ENCODE data around the gene AGAP1.

AGAP1 gene

DNA sequence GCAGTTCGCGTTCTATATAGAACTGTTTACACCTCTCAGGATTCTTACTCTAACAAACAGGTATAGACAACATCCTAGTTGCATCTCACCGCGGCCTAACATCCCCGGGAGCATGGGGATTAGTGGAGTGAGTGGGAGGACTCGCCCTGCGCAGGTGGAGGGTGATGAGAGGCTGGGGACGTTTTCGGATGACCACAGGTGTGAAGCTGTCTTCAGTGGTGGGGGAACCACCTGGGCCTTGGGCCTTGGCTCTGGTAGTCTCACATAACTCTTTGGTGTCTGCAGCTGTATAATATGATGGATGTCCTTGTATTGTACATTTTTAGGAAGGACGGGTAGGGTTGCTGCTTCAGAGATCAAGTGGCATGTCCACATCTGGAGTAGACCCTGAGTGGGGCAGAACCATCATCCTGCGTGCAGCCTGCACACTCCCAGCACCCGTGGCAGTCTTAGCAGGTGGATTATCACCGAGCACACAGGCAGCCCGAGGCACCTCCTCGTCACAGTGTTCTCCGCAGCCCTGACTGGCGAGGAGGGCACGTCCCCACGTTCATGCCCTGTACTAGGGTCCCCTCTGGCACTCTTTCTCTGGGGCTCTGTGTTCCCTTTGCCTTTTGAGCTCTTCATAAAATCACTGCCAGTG, 56.0 kb downstream of the AGAP1 start:
- DNase-seq (ENCODE audit: low read depth, low spot score): no peak

DNA sequence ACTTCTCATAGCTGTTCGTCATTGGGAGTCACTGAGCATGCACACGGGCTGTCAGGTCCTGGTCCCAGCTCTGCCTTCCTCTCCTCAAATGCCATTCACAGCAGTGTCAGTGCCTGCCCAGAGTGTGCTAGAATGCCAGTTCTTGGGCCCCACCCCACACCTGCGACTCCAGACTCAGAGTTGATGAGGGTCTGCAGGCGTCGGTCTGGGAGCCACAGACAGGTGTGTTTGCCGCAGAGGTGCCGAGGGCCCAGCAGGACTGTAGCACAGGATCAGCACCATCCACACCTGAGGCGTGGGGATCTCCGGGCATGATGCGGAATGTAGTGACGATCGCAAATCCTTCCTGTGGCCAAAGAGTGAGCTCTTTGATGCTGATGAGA, 56.5 kb downstream of the AGAP1 start:
- no peak for DNase-seq (ENCODE audit: low read depth, low spot score)

DNA sequence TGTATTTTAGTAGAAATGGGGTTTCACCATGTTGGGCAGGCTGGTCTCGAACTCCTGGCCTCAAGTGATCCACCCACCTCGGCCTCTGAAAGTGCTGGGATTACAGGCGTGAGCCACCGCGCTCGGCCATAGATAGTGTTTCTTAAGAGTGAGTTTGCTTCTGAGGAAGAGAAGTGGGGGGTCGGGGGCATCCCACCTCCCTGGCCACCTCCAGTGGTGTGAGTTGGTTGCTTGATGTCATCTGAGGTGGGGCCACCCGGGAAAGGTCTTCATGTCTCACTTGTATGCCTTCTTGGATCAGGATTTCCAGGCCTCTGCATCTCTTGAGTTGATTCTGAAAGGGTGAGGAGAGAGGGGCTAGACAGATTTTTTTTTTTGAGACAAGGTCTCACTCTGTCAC, 57.1 kb downstream of the AGAP1 start:
- DNase-seq (ENCODE audit: low read depth, low spot score): no peak

DNA sequence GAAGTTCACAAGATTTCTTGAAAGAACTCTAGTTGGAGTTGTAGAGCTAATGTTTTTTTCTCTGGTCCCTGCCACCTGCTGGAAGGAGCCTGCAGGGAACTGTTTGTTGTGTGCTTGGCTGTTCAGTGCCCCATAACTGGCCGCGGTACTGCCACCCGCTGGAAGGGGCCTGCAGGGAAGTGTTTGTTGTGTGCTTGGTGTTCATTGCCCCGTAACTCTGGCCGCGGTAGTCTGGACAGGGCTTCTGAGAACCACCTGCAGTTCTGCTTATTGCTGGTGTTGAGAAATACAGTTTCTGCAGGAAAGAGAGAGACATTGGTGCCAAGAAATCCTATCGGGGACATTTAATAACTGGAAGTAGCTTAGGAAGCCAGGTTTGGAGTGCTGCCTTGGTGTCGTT, 58.1 kb downstream of the AGAP1 start:
- DNase-seq (ENCODE audit: low read depth, low spot score): peak; percentile 38

DNA sequence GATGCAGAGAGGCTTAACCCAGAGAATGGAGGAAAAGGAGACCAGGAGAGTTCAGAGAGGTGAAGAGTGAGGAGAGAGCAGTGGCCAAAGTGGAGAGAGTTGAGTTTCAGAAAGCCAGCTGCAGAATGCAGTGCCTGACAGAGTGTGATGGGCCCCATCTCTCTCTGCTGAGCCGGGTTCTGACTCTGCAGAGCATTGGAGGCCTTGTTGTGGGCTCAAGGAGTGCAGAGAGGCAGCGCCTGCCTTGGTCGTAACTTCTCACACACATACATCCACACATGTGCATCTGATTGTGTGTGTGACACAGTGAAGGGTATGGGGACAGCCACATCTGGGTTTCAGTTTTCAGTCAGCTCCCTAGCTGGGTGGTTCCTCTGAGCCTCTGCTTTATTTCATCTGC, 58.8 kb downstream of the AGAP1 start:
- no peak for DNase-seq (ENCODE audit: low read depth, low spot score)

DNA sequence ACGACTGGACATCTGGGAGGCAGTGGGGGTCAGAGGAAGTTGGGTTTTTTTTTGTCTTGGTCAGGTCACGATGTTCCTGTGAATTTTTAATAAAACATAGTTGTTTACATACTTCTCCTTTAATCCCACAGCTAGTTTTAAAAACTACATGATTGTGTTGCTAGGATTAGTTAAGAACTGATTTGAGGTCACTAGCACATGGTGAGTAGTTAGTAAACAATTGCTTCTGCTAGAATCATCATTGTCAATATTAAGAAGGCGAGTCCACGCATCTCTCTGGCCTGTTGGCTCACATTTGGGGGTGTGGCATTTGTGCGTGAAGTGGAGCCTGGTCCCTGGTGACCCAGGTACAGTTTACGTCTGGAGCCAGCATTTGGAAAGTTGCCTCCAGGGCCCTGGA, 59.4 kb downstream of the AGAP1 start:
- no peak for DNase-seq (ENCODE audit: low read depth, low spot score)

DNA sequence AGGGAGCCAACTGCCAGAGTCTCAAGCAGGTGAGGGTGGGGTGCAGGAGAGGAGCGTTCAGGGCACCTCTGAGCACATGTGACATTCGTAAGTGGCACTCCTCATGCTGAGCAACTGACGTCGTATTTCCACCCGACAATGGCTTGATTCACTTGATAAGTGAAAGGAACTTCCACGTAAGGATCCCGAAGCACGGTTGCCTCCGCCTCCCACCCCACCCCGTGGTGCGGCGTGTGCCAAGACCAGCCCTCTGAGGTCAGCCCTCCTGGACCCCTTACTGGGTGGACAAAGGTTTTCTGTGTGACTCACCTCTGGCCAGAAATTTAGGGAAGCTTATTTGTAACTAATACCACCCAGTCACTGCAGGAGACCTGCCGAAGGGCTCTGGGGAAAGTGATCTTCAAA, 59.9 kb downstream of the AGAP1 start:
- DNase-seq (ENCODE audit: low read depth, low spot score): no peak

DNA sequence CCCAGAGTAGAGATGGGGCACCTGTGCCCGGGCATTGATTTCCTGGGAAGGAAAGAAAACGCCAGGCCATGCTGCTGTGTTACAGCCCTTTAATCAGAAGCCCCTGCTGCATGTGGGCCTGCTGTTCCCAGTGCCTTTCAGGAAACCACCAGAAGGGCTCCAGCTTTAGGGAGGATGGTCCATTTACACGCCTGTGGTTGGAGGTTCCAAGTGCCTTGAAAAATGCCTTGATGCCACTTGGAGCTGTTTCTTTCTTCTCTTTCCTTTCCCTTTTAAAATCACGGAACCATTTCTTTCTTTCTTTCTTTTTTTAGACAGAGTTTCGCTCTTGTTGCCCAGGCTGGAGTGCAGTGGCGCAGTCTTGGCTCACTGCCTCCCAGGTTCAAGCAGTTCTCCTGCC, 60.5 kb downstream of the AGAP1 start:
- no peak for DNase-seq (ENCODE audit: low read depth, low spot score)

DNA sequence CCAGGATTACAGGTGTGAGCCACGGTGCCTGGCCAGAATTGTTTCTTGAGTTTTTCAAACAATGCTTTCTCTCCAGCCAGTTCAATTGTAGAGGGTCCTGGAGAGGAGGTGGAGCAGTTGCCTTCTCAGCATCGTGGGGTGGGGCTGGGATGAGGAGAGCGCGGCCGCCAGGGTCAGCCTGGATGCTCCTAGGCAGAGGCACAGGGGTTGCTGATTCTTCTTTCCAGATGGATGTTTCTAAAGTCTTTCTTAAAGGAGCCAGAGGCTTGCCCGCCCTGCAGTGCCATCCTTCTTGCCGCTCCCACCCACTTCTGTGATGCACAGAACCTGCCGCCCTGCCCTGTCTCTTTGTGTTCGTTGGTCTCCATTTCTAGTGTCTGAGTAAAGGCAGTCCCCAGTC, 61.1 kb downstream of the AGAP1 start:
- DNase-seq (ENCODE audit: low read depth, low spot score): no peak

DNA sequence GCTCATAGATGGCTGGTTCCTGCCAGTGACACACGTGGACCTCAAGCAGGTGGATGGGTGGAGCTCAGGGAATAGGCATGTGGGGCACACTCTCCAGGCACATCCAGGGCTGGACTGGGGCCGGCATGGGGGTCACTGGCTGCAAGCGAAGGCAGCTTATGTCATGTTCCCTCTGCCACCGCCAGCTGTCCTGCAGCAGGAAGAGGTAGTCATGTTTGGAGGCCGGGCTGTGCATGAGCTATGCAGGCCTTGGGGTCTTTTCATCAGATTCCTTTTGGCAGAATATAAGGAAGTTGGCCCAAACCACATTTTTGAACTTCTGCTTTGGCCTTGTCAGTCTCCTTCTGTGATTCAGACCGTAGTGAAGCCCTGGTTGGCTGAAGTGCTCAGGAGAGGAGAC, 61.5 kb downstream of the AGAP1 start:
- DNase-seq (ENCODE audit: low read depth, low spot score): no peak

DNA sequence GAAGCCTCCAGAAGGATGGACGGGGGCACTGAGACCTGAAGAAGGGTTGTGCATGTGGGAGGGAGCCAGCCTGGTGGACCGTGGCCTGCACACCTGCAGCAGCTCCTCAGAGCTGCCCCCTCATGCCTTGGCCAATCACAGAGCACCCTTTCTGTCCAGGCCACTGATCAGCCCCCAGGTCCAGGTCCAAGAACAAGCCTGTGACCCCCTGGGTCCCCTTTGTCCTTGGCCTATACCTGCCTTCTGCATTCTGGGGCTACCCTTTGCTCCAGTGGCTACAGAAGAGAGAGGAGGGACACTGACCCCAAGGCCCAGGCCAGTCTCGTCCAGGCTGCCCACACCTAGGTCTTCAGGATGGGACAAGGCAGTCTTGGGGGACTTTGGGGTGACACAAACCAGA, 62.2 kb downstream of the AGAP1 start:
- no peak for DNase-seq (ENCODE audit: low read depth, low spot score)

DNA sequence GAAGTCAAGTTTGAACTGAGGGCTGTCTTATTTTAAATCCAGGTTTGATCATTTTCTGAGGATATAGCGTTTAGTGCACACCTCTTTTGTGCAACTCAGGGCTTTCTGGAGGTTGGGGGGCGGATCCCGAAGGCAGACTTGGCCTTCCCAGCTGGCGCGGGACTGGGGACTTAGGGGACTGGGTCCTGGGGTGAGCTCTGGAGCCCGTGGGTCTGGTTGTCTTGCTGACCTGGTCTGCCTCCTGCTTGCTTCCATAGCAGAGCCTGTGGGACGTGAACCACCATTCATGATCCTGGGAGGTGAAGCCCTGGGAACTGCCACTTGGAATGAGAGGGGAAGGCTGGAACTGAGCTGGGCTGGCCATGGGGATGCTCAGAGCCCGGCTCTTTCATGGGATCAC, 63.1 kb downstream of the AGAP1 start:
- DNase-seq (ENCODE audit: low read depth, low spot score): no peak

DNA sequence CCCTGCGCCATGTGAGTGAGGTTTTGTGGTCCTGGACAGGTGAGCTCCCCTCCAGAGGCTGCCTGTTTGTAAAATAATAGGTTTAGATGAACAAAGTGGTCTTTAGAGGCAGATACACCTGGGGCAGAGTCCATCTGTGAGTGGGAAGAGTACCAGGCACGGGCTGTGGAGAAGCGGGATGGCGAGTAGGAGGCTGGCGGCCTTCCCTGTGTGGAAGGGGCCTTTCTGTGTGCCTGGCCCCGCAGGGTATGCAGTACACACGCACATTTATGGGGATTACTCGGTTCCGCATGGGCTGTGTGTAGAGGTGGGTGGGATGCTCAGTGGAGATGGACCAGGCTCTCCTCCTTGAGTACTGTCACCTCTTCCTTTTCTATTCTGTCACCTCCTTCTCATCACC, 64.1 kb downstream of the AGAP1 start:
- no peak for DNase-seq (ENCODE audit: low read depth, low spot score)

DNA sequence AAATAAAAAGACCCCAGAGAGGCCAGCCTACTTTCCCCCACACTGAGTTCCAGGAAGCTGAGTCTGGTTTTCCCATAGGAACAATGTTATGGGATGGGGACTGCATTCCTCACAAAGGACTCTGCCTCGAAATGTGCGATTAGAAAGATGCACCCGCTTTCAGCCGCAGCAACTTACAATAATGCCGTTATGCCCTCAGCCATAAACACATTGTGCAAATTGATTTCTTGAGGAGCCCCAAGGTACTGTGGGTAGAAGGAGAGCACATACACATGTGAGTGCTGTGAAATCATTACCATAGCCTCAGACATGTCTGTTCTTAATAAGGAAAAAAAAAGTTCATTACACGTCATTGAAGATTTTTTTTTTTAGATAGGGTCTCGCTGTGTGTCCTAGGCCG, 64.7 kb downstream of the AGAP1 start:
- no peak for DNase-seq (ENCODE audit: low read depth, low spot score)

DNA sequence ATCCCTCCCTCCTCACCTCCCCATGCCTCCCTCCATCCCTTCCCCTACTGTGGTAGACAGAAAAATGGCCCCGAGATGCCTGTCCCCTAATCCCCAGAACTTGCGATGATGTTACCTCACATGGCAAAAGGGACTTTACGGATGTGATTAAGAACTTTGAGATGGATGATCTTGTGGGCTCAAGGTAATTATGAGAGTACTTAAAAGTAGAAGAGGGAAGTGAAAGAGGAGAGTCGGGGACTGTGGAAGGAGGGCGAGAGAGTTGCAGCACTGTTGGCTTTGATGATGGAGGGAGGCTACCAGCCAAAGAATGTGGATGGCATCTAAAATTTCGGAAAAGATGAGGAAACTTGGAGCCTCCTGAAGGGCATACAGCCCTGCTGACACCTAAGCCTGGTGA, 66.5 kb downstream of the AGAP1 start:
- no peak for DNase-seq (ENCODE audit: low read depth, low spot score)

DNA sequence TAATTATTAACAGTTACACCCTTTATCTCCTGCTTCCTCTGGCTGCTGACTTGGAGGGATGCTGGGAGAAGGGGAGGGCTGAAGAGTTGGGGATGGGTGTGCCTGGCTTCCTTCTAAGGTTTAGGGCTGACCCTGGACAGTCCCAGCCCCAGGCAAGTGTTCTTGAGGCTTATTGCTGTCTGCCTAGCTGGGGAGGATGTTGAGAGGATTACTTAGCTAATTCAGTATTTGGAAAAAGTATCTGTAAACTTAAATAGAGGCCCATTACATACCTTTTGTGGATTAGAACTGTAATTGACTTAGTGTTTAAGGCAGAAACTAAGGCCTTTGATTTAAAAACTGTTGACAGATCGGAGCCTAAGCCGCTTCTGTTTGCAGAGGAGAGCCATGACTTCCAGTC, 67.6 kb downstream of the AGAP1 start:
- no peak for DNase-seq (ENCODE audit: low read depth, low spot score)

DNA sequence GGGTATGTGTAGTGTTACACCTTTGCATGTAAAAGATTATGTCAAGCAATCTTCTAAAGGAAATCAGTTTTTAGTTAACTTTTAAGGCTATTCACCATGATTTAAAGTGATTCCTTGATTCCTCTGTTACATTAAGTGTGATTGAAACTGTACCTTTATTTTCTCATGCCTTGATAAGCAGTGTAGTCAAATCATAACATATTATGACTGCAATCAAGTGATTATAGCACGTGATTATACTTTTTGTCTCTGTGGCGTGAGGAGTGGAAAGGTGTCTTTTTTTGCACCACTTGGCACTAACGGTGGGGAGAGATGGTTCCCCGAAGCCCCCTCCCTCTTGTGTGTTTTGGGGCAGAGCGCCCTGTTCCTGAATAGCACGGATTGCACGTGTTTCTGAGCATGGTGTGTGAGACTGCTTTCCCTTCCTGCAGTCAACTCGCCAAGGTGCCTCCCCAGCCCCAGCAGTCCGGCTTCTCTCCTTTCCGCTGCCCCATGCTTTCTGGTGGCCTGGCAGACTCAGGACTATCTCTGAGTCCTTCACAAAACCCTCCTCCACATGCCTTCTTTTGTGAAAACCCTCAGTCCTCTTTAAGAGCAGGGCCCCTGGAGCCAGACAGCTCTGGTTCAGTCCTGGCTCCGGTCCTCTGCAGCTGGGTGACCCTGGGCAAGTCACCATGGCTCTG, 68.4 kb downstream of the AGAP1 start:
- DNase-seq (ENCODE audit: low read depth, low spot score): no peak

DNA sequence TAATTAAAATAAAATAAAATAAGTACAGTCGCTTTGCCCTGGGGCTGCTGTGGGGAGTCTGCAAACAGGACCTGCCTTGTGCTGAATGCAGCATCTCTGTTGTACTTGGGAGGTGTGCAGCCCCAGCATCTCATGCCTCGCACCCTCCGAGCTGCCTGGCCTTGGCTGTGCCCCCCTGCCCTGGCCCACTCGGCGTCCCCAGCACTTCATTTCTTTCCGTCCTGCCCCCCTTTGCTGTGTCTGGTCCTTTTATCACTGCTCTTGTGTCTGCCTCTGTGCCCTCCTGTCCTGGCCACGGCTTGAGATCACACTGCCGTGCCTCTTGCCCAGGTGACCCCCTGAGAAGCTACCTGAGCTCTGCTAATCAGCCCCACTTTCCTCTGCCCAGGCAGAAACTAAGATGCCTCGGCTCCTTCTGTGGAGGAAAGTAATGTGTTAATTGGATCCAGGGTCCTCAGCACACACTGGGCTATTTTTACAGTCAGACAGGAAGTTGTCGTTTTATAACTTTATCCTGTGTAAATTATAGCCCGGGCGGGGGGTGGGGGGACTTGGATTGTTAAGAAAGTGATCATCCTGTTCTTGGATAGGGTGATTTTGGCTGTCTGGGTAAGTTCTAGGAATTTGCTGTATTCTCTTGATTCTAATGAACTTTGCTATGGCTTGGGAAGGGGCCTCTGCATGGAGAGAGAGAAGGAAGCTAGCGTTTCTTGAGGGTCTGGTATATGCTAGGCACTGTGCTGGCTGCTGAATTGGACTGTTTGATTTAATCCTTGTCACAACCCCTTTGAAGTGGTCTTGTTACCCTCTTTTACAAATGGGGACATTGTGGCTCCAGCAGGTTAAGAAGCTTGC, 69.4 kb downstream of the AGAP1 start:
- DNase-seq (ENCODE audit: low read depth, low spot score): no peak

DNA sequence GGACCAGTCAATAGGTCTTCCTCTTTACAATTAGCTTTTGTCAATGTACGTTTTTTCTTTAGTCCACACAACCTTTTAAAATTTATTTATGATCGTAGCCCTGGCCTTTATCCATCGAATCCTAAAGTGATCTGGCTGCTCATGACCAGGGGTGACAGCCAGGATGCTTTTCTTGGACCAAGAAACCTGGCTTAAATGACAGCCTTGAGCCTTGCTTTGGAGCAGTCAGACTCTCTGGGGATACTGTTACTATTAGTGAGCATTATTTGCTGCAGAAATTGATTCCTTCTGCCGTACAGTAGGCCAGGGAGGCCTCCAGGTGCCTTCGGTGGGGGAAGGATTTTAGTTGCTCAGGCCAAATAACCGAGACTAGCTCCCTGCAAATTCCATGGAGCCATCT, 70.2 kb downstream of the AGAP1 start:
- DNase-seq (ENCODE audit: low read depth, low spot score): no peak

DNA sequence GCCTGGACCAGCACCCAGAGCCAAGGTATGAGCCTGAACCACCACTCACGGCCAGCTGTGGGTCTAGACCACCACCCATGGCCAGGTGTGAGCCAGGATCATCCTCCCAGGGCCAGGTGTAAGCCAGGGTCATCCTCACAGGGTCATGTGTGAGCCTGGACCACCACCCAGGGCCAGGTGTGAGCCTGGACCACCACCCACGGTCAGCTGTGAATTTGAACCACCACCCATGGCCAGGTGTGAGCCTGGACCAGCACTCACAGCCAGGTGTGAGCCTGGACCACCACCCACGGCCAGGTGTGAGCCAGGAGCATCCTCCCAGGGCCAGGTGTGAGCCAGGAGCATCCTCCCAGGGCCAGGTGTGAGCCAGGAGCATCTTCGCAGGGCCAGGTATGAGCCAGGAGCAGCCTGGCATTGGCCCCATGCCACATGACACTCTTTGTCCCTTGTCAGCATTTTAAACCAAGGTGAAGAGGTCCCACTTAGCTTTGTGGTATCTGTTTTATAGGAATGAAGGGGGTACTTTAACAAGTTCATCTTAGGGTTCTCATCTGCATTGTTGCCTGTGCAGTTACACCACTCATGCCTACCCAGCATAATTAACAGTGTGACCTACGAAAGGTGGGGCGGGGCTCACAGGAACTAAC, 71.2 kb downstream of the AGAP1 start:
- DNase-seq (ENCODE audit: low read depth, low spot score): no peak

DNA sequence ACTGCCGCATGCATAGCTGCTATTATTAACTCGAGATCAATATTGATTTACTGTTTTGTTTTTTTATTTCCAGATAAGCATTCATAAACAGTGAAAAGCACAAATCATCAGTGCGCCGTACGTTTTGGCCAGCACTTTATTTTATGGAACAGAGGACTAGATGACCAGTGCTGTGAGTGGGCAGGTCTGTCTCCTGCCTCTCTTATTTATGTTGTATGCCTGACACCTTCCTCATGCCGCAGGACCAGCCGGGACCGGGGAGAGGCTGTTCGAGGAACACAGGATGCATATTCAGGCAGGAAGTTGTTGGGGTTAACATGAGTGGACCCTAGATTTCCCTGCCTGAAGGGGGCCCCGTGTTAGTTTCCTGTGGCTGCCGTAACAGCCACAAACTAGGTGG, 72.6 kb downstream of the AGAP1 start:
- no peak for DNase-seq (ENCODE audit: low read depth, low spot score)

DNA sequence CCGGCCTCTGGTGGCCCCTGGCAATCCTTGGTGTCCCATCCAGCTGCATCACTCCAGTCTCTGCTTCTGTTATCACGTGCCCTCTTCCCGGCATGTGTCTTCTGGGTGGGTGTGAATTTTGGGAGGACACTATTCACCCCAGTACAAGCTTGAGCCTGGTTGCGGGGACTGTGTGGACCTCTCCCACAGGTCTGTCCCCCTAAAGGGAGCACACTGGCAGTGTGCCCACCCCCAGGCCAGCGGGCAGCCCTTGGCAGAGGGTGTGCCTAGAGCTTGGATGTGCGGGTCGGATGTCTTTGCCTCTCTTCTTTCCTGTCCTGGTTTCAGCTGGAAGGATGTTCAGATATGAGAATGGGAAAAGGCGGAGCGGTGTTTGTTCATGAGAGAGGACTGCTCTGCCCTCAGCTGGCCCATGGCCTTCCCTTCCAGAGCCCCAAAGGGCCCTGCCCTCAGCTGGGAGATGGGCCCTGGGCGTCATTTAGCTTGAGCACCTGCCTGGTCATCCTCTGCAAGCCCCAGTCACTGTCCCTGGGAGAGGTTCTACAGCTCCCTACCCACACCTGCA, 73.2 kb downstream of the AGAP1 start:
- no peak for DNase-seq (ENCODE audit: low read depth, low spot score)
